Epithelial cell of proximal tubule (primary cell): Measurements from ENCODE around the gene HMGB3. TPM values are rescaled to one million over a fixed set of nuclear protein-coding genes. Genes with fewer than 3 reads are reported as not detected.

Source experiments
- DNase-seq: peaks from one replicate; pipeline ENCODE4 v3.0.0-alpha.2; 2011; ENCODE audit warnings: low read depth
- H3K4me3 ChIP-seq: 2 replicates; pipeline ENCODE4 v1.5.1; 2011; ENCODE audit warnings: low read depth, mild to moderate bottlenecking, low read length
- total RNA-seq: library from RNA; depleted of rRNA; stranded (reverse); fragments of >200 nt; gene quantifications from 2 replicates; pipeline ENCODE4 v1.2.3, GENCODE V29; 2015
- TF ChIP-seq, protein P1 (sequence below): conservative IDR thresholded peaks from 2 replicates; pipeline ENCODE4 v1.5.1; 2012; ENCODE audit warnings: low read depth, mild to moderate bottlenecking, low read length

HMGB3 gene
- total RNA-seq, 1 donor from 2014 or later, result 42.3 TPM

DNA sequence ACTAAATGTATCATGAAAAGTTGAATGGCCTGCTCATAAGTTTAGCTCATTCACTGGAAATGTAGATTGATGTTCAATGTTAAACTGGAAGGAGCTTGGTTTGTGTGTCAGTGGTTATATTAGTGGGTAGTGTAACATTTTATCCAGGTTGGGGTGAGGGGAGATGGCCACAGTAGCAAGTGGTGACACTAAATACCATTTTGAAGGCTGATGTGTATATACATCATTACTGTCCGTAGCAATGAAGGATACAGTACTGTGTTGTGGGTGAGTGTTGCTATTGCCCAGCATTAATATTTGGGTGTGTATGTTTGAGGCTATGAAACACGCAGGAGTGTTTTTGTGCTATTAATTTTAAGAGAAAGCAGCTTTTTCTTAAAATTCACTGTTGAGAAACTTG lies 6.3 kb downstream of the HMGB3 start:
- TF ChIP-seq, protein P1, sequence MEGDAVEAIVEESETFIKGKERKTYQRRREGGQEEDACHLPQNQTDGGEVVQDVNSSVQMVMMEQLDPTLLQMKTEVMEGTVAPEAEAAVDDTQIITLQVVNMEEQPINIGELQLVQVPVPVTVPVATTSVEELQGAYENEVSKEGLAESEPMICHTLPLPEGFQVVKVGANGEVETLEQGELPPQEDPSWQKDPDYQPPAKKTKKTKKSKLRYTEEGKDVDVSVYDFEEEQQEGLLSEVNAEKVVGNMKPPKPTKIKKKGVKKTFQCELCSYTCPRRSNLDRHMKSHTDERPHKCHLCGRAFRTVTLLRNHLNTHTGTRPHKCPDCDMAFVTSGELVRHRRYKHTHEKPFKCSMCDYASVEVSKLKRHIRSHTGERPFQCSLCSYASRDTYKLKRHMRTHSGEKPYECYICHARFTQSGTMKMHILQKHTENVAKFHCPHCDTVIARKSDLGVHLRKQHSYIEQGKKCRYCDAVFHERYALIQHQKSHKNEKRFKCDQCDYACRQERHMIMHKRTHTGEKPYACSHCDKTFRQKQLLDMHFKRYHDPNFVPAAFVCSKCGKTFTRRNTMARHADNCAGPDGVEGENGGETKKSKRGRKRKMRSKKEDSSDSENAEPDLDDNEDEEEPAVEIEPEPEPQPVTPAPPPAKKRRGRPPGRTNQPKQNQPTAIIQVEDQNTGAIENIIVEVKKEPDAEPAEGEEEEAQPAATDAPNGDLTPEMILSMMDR, result no peak
- H3K4me3 ChIP-seq, result no peak overlapping the region
- no peak for DNase-seq

DNA sequence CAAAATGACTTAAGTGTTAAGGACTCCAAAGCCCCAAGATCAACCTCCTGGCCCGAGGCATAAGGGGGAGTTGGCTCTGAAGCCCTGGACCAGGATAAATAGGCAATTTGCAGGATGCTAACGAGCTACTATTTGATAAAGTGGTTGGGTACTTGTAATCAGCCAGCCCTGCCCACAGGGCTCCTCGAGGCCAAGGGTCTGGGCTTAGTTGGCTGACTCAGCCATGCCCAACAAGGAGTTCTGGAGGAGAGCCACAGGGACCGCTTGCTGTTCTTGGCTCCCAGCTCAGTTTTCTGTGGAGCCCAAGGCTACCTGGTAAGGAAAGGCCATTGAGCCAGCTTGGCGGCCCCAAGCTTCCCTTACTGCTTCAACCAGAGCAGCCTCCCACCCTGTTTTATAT lies 7.8 kb downstream of the HMGB3 start:
- TF ChIP-seq, protein P1, result no peak
- no peak for DNase-seq
- H3K4me3 ChIP-seq, result no peak overlapping the region

DNA sequence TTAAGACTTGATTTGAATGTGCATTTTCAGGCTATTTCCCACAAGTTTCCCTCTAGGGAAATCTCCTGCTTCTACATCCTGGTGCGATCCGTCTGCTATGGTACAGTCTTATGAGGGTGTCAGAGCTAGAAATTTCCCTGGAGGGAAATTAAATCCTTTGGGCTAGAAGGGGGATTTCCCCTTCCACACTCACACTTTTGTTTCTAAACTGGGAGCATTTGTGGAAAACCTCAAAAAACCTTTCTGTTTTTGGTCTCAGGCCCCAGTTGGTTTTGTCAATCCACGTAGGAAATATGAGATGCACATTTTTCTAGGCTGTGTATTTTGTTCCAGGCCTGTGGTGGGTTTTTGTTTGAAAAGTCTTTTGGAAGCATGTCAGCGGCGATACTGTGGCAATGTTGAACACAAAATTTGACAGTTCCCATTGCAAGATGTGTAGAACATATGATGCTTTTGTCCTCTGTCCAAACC lies 17.8 kb downstream of the HMGB3 start:
- no peak overlapping the region for H3K4me3 ChIP-seq
- no peak for DNase-seq
- TF ChIP-seq, protein P1, result no peak

DNA sequence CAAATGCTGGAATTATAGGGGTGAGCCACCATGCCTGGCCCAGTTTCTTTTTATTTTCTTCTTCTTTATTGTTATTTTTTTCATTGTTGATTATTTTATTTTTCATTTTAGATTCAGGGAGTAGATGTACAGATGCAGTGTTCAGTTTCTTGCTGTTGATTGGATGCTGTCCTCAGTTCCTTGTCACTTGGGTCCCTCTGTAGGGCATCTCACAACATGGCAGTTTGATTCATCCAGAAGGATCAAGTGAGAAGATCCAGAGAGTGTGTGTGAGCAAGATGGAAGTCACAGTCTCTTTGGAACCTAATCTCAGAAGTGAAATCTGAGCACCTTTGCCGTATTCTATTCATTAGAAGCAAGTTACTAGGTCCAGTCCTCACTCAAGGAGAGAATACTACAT lies 20.9 kb downstream of the HMGB3 start:
- TF ChIP-seq, protein P1, result peak; percentile 23
- no peak overlapping the region for H3K4me3 ChIP-seq
- DNase-seq, result no peak

DNA sequence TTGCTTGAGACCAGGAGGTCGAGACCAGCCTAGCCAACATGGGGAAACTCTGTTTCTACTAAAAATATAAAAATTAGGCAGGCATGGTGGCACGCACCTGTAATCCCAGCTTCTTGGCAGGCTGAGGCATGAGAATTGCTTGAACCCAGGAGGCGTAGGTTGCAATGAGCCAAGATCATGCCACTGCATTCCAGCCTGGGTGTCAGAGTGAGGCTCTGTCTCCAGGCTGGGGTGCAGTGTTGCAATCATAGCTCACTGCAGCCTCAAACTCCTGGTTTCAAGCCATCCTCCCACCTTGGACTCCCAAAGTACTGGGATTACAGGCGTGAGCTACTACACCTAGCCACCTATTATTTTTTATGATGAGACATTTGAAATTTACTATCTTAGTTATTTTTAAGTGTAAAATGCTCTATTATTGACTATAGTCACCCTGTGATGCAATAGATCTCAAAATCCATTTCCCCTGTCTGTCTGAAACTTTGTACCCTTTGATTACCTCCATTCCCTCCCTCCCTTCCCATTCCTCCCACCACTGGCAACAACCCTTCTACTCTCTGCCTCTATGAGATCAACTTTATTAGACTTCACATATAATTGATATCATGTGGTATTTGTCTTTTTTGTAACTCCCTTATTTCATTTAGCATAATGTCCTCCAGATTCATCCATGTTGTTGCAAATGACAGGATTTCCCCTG lies 23.4 kb downstream of the HMGB3 start:
- no peak overlapping the region for H3K4me3 ChIP-seq
- TF ChIP-seq, protein P1, result no peak
- no peak for DNase-seq

DNA sequence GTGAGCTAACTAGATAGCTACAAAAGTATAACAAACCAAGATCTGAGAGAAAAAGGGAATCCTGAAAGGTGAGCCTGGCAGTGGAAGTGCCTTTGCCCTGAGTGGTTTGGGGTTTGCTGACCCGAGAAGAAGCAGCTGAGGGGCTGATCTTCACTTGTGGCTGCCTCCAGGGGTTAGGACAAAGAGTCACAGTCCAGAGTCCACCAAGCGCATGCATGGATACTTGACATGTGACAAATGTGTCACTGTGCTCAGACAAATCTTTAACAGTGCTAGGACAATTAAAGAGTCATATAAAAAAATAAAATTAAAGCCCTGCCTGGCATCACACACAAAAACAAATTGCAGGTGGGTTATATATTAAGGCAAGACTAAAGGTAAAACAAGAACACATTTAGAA lies 26.4 kb downstream of the HMGB3 start:
- DNase-seq, result no peak
- H3K4me3 ChIP-seq, result no peak overlapping the region
- TF ChIP-seq, protein P1, result no peak

DNA sequence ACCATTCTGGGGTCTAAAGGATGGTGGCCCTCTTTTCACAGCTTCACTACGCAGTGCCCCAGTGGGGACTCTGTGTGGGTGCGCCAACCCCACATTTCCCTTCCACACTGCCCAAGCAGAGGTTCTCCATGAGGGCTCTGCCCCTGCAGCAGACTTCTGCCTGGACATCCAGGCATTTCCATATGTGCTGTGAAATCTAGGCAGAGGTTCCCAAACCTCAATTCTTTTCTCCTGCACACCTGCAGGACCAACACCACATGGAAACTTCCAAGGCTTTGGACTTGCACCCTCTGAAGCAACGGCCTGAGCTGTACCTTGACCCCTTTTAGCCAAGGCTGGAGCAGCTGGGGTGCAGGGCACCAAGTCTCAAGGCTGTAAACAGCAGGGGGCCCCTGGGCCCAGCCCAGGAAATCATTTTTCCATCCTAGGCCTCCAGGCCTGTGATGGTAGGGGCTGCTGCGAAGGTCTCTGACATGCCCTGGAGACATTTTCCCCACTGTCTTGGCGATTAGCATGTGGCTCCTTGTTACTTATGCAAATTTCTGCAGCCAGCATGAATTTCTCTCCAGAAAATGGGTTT lies 30.1 kb downstream of the HMGB3 start:
- H3K4me3 ChIP-seq, result no peak overlapping the region
- TF ChIP-seq, protein P1, result no peak
- DNase-seq, result no peak
